Karpas-422 (cell line): Measurements from ENCODE around the gene ARFIP2. TPM values are rescaled to one million over a fixed set of nuclear protein-coding genes. Genes with fewer than 3 reads are reported as not detected.
"Not testable (repeated sequence)": the region's sequence is repeated elsewhere in the genome, so short reads cannot be mapped to it uniquely, and the experiment has no call there.

Experiments used
- DNase-seq: peaks from one replicate; pipeline ENCODE4 v3.0.0-alpha.2; 2015
- H2AFZ ChIP-seq: fragments of 200-600 bp; sonication (generic); 2 replicates; pipeline ENCODE4 v1.6.1; 2014; ENCODE audit warnings: antibody characterized with exemption, low read length, mixed read lengths
- H3K27ac ChIP-seq: fragments of 200-600 bp; sonication (generic); 2 replicates; pipeline ENCODE4 v1.5.1; 2014; ENCODE audit warnings: mild to moderate bottlenecking, low read length, moderate library complexity
- H3K27me3 ChIP-seq: fragments of 200-600 bp; sonication (generic); 2 replicates; pipeline ENCODE4 v1.6.1; 2014; ENCODE audit warnings: low read length, mixed read lengths
- H3K36me3 ChIP-seq: fragments of 200-600 bp; sonication (generic); 2 replicates; pipeline ENCODE4 v1.6.1; 2014; ENCODE audit warnings: low read length, mixed read lengths; ENCODE audit not compliant: insufficient read depth
- H3K4me1 ChIP-seq: fragments of 200-600 bp; sonication (generic); 2 replicates; pipeline ENCODE4 v1.6.1; 2014; ENCODE audit warnings: mild to moderate bottlenecking, low read length, mixed read lengths
- H3K4me2 ChIP-seq: fragments of 200-600 bp; sonication (generic); 2 replicates; pipeline ENCODE4 v1.6.1; 2014; ENCODE audit warnings: low read length, low read depth, mild to moderate bottlenecking; ENCODE audit not compliant: poor library complexity, severe bottlenecking
- H3K4me3 ChIP-seq: fragments of 200-600 bp; sonication (generic); 2 replicates; pipeline ENCODE4 v1.5.1; 2014; ENCODE audit warnings: mild to moderate bottlenecking, antibody characterized with exemption, low read length, mixed read lengths
- H3K79me2 ChIP-seq: fragments of 200-600 bp; sonication (generic); 2 replicates; pipeline ENCODE4 v1.6.1; 2014; ENCODE audit warnings: mild to moderate bottlenecking, low read length, mixed read lengths
- H3K9ac ChIP-seq: fragments of 200-600 bp; sonication (generic); 2 replicates; pipeline ENCODE4 v1.6.0; 2014; ENCODE audit warnings: low read length
- H3K9me2 ChIP-seq: fragments of 200-600 bp; sonication (generic), shearing (Covaris generic); replicated peaks from 2 replicates; pipeline ENCODE4 v1.6.0; 2014; ENCODE audit warnings: mild to moderate bottlenecking, low read length, moderate library complexity; ENCODE audit not compliant: insufficient read depth
- H3K9me3 ChIP-seq: fragments of 300-700, 200-600 bp; sonication (generic); 2 replicates; pipeline ENCODE4 v1.6.1; 2014; ENCODE audit warnings: low read length, mixed read lengths
- H4K20me1 ChIP-seq: fragments of 200-600 bp; sonication (generic); 2 replicates; pipeline ENCODE4 v1.6.1; 2014; ENCODE audit warnings: mild to moderate bottlenecking, antibody characterized with exemption, low read length, low read depth; ENCODE audit not compliant: insufficient read depth
- total RNA-seq: library from RNA; depleted of rRNA; stranded (reverse); fragments of >200 nt; shearing (Covaris generic); gene quantifications from 2 replicates; pipeline ENCODE4 v1.2.3, GENCODE V29; 2014; ENCODE audit warnings: low replicate concordance; rRNA removed

Gene ARFIP2, protein sequence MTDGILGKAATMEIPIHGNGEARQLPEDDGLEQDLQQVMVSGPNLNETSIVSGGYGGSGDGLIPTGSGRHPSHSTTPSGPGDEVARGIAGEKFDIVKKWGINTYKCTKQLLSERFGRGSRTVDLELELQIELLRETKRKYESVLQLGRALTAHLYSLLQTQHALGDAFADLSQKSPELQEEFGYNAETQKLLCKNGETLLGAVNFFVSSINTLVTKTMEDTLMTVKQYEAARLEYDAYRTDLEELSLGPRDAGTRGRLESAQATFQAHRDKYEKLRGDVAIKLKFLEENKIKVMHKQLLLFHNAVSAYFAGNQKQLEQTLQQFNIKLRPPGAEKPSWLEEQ
- 36.3 and 49.7 TPM in 2 replicates for total RNA-seq

DNA sequence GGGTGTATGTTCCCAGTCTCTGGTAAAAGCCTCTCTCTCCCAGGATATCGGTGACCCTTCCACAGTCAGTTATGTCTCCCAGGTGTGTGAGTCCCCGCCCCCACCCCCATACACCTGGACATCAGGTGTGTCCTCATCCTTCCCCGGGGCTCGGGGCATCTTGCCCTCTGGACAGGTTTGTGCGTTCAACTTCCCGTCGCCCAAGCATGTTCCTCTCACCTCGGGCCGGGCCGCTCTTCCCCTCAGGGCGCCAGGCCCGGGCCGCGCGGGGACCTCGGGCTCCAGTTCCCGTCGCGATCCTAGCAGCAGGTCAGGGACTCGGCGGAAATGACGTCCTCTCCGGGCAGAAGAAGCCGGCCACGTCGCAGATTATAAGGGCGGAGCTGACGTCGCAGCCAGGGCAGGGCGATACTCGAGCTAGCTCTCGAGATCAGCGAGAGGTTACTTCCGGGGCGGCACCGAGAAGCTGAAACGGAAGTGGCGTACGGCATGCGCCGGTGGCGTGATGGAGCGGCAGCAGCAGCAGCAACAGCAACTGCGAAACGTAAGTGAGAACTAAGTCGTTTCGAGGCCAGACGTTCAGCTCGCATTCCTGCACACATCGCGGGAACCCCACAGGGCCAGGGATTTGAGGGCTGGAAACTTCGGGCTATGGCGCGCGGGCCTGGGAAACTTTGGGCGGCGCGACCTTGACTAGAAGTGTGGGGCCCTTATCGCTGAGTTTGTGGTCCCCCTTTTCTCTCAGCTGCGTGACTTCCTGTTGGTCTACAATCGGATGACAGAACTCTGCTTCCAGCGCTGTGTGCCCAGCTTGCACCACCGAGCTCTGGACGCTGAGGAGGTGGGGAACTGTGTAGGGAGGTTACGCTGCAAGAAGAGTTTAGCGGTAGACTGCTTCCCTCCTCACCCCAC lies at the start of gene ARFIP2, which contains the start of gene TIMM10B:
TSS of gene ARFIP2 (minus strand) at position 320 of the 912 bp plus-strand sequence. CDS start 910 bp downstream, outside the sequence.
TSS of gene TIMM10B (plus strand) at position 490 of the 912 bp plus-strand sequence. CDS start at position 506, 16 bp downstream.
- H3K27ac ChIP-seq: peak within 1 kb of the TSS; percentile 68
- peak within 1 kb of the TSS; percentile 88 for H3K4me2 ChIP-seq
- H3K9me3 ChIP-seq: no peaks in the 10 kb centered on the region
- H3K9ac ChIP-seq: peak within 1 kb of the TSS; percentile 97
- peak; percentile 99 for DNase-seq
- H4K20me1 ChIP-seq: peaks cover 15% of the 10 kb centered on the region
- H3K4me1 ChIP-seq: peaks cover 21% of the 10 kb centered on the region
- peak within 1 kb of the TSS; percentile 92 for H3K4me3 ChIP-seq
- H3K79me2 ChIP-seq: peaks cover 56% of the 10 kb centered on the region
- peaks cover 40% of the 10 kb centered on the region for H3K36me3 ChIP-seq
- H3K9me2 ChIP-seq: no peaks in the 10 kb centered on the region
- peak within 1 kb of the TSS; percentile 63; the same call in 1 of the 2 replicates for H2AFZ ChIP-seq
- no peaks in the 10 kb centered on the region for H3K27me3 ChIP-seq

DNA sequence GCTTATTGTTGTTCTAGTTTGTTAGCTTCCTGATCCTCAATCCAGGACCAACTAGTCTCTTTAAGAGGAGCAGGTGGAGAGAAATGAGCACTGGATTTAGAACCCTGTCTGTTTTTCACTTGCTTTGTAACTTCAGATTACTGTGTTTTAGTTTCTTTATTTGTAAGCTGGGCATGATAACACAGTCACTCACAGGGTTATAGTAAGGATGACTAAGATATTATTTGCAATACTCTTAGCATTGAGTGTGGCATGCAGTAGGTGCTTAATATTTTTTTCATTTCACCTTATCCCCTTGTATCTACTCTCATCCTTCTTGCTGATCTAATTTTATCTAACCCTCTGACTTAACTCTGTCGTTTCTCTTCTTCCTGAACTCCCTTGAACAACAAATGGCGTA lies 49.7 kb upstream of the ARFIP2 start:
- no peak overlapping the region for H3K27ac ChIP-seq
- H3K4me2 ChIP-seq: no peak overlapping the region
- no peak overlapping the region for H3K4me3 ChIP-seq
- H2AFZ ChIP-seq: no peak overlapping the region
- no peaks in the 10 kb centered on the region for H3K27me3 ChIP-seq
- H3K9ac ChIP-seq: no peak overlapping the region
- no peaks in the 10 kb centered on the region for H3K9me2 ChIP-seq
- no peaks in the 10 kb centered on the region for H3K36me3 ChIP-seq
- H3K9me3 ChIP-seq: no peaks in the 10 kb centered on the region
- no peak for DNase-seq
- H3K4me1 ChIP-seq: peaks cover 16% of the 10 kb centered on the region
- H3K79me2 ChIP-seq: no peaks in the 10 kb centered on the region
- H4K20me1 ChIP-seq: no peaks in the 10 kb centered on the region

DNA sequence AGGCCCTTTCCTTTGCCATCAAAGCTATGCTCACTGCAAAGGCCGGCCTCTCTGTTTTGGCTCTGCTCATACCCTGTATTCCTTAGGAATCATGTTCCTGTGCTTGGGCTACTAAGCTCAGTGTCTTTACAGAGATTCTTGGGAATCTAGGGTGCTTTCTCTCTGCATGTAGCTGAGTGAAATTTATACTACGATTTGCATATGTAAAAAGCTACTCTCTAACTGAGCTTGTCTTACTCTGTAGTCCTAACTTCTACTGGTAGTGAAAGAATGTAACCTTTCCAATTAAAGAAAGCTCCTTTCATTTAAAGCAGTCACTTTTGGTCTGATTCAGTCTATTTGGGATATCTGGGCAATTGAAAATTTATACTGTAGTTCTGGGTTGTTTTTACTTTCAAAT lies 48.1 kb upstream of the ARFIP2 start:
- Histone ChIP-seq H3K27ac (no peak overlapping the region), H4K20me1 (no peaks in the 10 kb centered on the region), H3K27me3 (no peaks in the 10 kb centered on the region), H2AFZ (no peak overlapping the region), H3K4me2 (no peak overlapping the region), H3K36me3 (no peaks in the 10 kb centered on the region), H3K79me2 (no peaks in the 10 kb centered on the region), H3K9me3 (no peaks in the 10 kb centered on the region), H3K9ac (no peak overlapping the region), H3K9me2 (no peaks in the 10 kb centered on the region), H3K4me3 (no peak overlapping the region), H3K4me1 (peaks cover 18% of the 10 kb centered on the region)
- DNase-seq: no peak

DNA sequence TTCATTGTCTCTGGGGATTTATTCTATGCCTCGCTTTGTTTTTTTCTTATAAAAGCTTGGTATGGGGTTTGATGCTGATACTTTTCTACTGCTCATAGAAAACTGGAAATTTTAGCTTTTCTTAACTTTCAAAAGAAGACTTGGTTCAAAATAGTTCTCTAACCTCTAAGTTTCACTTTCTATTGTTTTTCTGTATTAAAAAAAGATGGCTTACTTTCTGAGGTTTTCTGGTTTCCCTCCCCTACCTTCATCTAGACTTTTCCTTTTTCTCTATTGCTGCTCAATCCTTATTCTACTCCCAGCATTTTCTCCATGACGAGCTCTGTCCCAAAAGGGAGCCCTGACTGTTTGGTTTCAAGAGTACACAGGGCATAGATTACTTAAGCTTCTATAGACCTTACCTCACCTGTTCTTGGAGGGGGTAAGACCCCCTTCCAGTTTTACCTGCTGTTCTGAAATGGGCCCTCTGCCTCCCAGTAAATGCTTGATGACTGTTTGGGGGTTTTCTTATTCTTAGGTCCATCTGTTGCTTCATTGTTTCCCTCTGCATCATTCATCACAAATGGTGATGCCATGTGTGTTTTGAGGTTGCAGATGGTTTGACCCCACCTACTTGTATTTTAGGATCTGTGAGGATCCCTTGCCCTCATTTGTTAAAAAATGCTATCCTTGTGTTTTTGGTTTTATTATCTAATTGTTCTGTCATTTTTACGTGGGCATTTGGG lies 45.4 kb upstream of the ARFIP2 start:
- Histone ChIP-seq H3K27ac (no peak overlapping the region), H3K9me2 (no peaks in the 10 kb centered on the region), H2AFZ (no peak overlapping the region), H3K36me3 (0 out of 2 replicates have a peak, but pooled peaks cover 2% of the 10 kb centered on the region), H4K20me1 (no peaks in the 10 kb centered on the region), H3K4me1 (peaks cover 18% of the 10 kb centered on the region), H3K4me3 (0 out of 2 replicates have a peak overlapping the region, but pooled peaks have one; percentile 5), H3K9ac (no peak overlapping the region), H3K79me2 (no peaks in the 10 kb centered on the region), H3K27me3 (no peaks in the 10 kb centered on the region), H3K4me2 (peak overlapping the region; percentile 18), H3K9me3 (no peaks in the 10 kb centered on the region)
- DNase-seq: no peak

DNA sequence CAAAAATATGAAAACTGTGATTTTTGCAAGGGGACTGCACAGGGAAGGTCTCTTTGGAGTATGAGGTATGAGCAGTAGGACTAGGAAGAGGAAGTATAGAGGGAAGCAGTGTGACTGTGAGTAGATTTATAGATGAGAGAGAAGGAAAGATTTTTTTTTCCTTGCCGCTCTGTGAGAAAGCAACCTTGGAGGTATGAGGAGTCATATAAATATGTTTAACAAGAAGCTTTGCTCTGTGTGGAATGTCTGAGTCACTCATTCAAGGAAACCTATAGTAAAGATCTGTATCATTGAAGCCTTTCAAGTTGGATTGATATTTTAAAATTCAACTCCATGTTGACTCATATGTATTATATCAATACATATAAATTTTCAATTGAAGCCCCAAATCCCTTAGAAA lies 42.1 kb upstream of the ARFIP2 start:
- H3K79me2 ChIP-seq: no peaks in the 10 kb centered on the region
- H2AFZ ChIP-seq: no peak overlapping the region
- peaks cover 16% of the 10 kb centered on the region for H3K4me1 ChIP-seq
- H3K36me3 ChIP-seq: 0 out of 2 replicates have a peak, but pooled peaks cover 12% of the 10 kb centered on the region
- H3K9ac ChIP-seq: no peak overlapping the region
- no peak for DNase-seq
- H3K27ac ChIP-seq: no peak overlapping the region
- H3K4me3 ChIP-seq: no peak overlapping the region
- no peaks in the 10 kb centered on the region for H4K20me1 ChIP-seq
- no peaks in the 10 kb centered on the region for H3K9me3 ChIP-seq
- H3K9me2 ChIP-seq: no peaks in the 10 kb centered on the region
- no peaks in the 10 kb centered on the region for H3K27me3 ChIP-seq
- H3K4me2 ChIP-seq: no peak overlapping the region

DNA sequence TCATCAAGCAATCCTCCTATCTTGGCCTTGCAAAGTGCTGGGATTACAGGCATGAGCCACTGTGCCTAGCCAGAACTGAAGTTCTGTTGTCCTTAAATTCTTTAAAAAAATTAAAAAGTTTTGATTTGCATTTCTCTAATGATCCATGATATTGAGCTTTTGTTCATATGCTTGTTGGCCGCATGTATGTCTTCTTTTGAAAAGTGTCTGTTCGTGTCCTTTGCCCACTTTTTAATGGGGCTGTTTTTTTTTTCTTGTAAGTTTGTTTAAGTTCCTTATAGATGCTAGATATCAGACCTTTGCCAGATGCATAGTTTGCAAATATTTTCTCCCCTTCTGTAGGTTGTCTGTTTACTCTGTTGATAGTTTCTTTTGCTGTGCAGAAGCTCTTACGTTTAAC lies 40.8 kb upstream of the ARFIP2 start:
- not testable (repeated sequence) for H3K27ac ChIP-seq, H3K4me2 ChIP-seq, H3K9me3 ChIP-seq, H3K9me2 ChIP-seq, H3K27me3 ChIP-seq, H3K79me2 ChIP-seq, H3K9ac ChIP-seq, H4K20me1 ChIP-seq, DNase-seq, H2AFZ ChIP-seq, H3K4me3 ChIP-seq
- H3K36me3 ChIP-seq: peaks cover 16% of the 10 kb centered on the region
- H3K4me1 ChIP-seq: peaks cover 16% of the 10 kb centered on the region

DNA sequence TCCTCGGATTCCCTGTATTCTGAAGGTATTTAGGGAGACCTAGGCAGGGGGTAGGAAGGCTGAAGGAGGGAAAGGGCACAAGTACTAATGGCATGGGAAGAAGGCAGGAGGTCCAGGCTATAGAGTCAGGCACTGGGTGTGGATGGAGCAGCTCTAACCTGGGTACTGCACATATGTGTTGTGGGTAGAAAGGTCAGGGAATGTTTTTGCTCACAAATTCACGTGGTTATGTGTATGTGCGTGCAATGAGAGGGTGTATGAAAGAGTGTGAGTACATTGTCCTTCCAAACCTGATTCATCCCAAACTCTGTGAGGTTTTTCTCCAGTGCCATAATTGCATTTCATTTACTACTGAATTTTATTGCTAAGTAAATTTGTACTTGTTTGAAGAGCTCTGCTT lies 39.1 kb upstream of the ARFIP2 start:
- Histone ChIP-seq H3K79me2 (no peaks in the 10 kb centered on the region), H3K9me2 (no peaks in the 10 kb centered on the region), H4K20me1 (no peaks in the 10 kb centered on the region), H3K27me3 (no peaks in the 10 kb centered on the region), H3K27ac (no peak overlapping the region), H3K36me3 (peaks cover 21% of the 10 kb centered on the region), H3K4me2 (no peak overlapping the region), H3K9me3 (no peaks in the 10 kb centered on the region), H3K4me1 (peaks cover 6% of the 10 kb centered on the region), H3K4me3 (no peak overlapping the region), H3K9ac (no peak overlapping the region), H2AFZ (no peak overlapping the region)
- DNase-seq: no peak
